ENCODE measurements around the gene F11R. TPM values are rescaled to one million over a fixed set of nuclear protein-coding genes. Genes with fewer than 3 reads are reported as not detected.

The F11R gene
- total and polyA plus RNA-seq, 2 of the 13 experiments (the other 11 are each of a cell fraction or from before 2014, with no cell fraction given) = 95.8 to 105 TPM

- in situ Hi-C loops (cut with HindIII; ENCODE audit: extremely low pct_ligation_motif_present, low pct_unique_long_range_greater_than_20kb) = no loop called here
- no peak for ATAC-seq
- intact Hi-C loops (cut with micrococcal nuclease; ENCODE audit: unreplicated experiment) = loop anchor here (2.0 kb wide), 1 partner anchor 48 kb away; no protein-coding TSS in a partner anchor
- H3K27me3 ChIP-seq (ENCODE audit: control insufficient read depth in 1 of 2, insufficient read depth in 2 of 2, low read length in 2 of 2) = no peaks in the 10 kb centered on the region; a peak in 2 of 5 replicates
- no TSS peak for BruUV-seq (replicated peaks)
- H3K79me2 ChIP-seq (ENCODE audit: insufficient read depth, low read length) = peaks cover 13% of the 10 kb centered on the region
- peak overlapping the region; percentile 85 for H3K4me2 ChIP-seq (ENCODE audit: low read depth, low read length)
- H2AFZ ChIP-seq (ENCODE audit: low read length) = no peak overlapping the region
- H3K36me3 ChIP-seq (replicated peaks in 1 of 2; ENCODE audit: control insufficient read depth in 1 of 2, insufficient read depth in 2 of 2, low read length in 2 of 2) = peaks cover 10 to 35% of the 10 kb centered on the region in 2 experiments
- CTCF ChIA-PET (ENCODE audit: low intra/inter-chr PET ratio, low total read pairs) = no interaction called here
- H3K9ac ChIP-seq (ENCODE audit: insufficient read depth, low read depth, low read length) = peak overlapping the region; percentile 87
- H4K20me1 ChIP-seq (ENCODE audit: insufficient read depth, low read length) = no peaks in the 10 kb centered on the region
- H3K27ac ChIP-seq (ENCODE audit: extremely low read length, insufficient read depth, low read length) = peak overlapping the region; percentile 94
- H3K4me3 ChIP-seq (replicated peaks in 1 of 3; ENCODE audit: insufficient read depth in 1 of 3, low read depth in 2 of 3, low read length in 3 of 3) = peak overlapping the region; percentile 78 to 84 (median 79)
- no peak for DNase-seq (ENCODE audit: low spot score)
- POLR2A ChIA-PET = interaction anchor here (0.6 to 4.3 kb wide), 9 partner anchors 10 to 784 kb away, joined by 3 to 60 read pairs (median 7); partner anchors contain the start of genes APOA2, F11R, NIT1 and PFDN2
- FAIRE-seq = no peak
- TF ChIP-seq BHLHE40 (IDR thresholded peaks at IDR 0.05; ENCODE audit: low read length) (0 out of 2 replicates have a peak, but pooled peaks have one; percentile 3), ZNF670 (CRISPR knock-in tag; IDR thresholded peaks at IDR 0.05; ENCODE audit: borderline replicate concordance) (0 out of 2 replicates have a peak, but pooled peaks have one; percentile 49), CSRNP1 (CRISPR knock-in tag; IDR thresholded peaks at IDR 0.05) (no peak)
- no peaks in the 10 kb centered on the region for H3K9me3 ChIP-seq (ENCODE audit: low read length)
- peaks cover 18% of the 10 kb centered on the region for H3K4me1 ChIP-seq (ENCODE audit: insufficient read depth, low read length)
These were observed 23.6 kb upstream of the F11R start for GRCh38 chr1:161044535-161044907.

- no peak for FAIRE-seq
- CTCF ChIA-PET (ENCODE audit: low intra/inter-chr PET ratio, low total read pairs) = no interaction called here
- no peak for TF ChIP-seq RFXAP (CRISPR knock-in tag; IDR thresholded peaks at IDR 0.05; ENCODE audit: borderline replicate concordance)
- no peak for TF ChIP-seq ZNF292 (CRISPR knock-in tag; IDR thresholded peaks at IDR 0.05; ENCODE audit: borderline replicate concordance, low read depth)
- no peak for TF ChIP-seq RFXANK (CRISPR knock-in tag; IDR thresholded peaks at IDR 0.05)
- no peak for TF ChIP-seq NFAT5 (CRISPR knock-in tag; IDR thresholded peaks at IDR 0.05)
- TF ChIP-seq ZNF569 (CRISPR knock-in tag; IDR thresholded peaks at IDR 0.05; ENCODE audit: borderline replicate concordance) = no peak
- TF ChIP-seq ZNF496 (CRISPR knock-in tag; IDR thresholded peaks at IDR 0.05; ENCODE audit: insufficient replicate concordance) = no peak
- no peak for TF ChIP-seq ESRRA (CRISPR knock-in tag; IDR thresholded peaks at IDR 0.05; ENCODE audit: low read depth)
- TF ChIP-seq ISL2 (CRISPR knock-in tag; IDR thresholded peaks at IDR 0.05) = no peak
- TF ChIP-seq SAP130 (CRISPR knock-in tag; IDR thresholded peaks at IDR 0.05; ENCODE audit: low read depth) = no peak
These were observed 18.6 kb upstream of the F11R start for GRCh38 chr1:161039546-161039945.

More at GRCh38 chr1:161039546-161039945, 18.6 kb upstream of the F11R start:
- Histone ChIP-seq H3K4me2 (ENCODE audit: low read depth, low read length) (no peak overlapping the region), H3K27ac (ENCODE audit: extremely low read length, insufficient read depth, low read length) (no peak overlapping the region), H3K36me3 (replicated peaks in 1 of 2; ENCODE audit: control insufficient read depth in 1 of 2, insufficient read depth in 2 of 2, low read length in 2 of 2) (peaks cover 13 to 39% of the 10 kb centered on the region in 2 experiments), H3K9me3 (ENCODE audit: low read length) (no peaks in the 10 kb centered on the region), H4K20me1 (ENCODE audit: insufficient read depth, low read length) (no peaks in the 10 kb centered on the region), H2AFZ (ENCODE audit: low read length) (no peak overlapping the region), H3K4me3 (replicated peaks in 1 of 3; ENCODE audit: insufficient read depth in 1 of 3, low read depth in 2 of 3, low read length in 3 of 3) (no peak overlapping the region), H3K4me1 (ENCODE audit: insufficient read depth, low read length) (peaks cover 23% of the 10 kb centered on the region), H3K79me2 (ENCODE audit: insufficient read depth, low read length) (peaks cover 5% of the 10 kb centered on the region), H3K27me3 (ENCODE audit: control insufficient read depth in 1 of 2, insufficient read depth in 2 of 2, low read length in 2 of 2) (no peaks in the 10 kb centered on the region), H3K9ac (ENCODE audit: insufficient read depth, low read depth, low read length) (no peak overlapping the region)
- 94% methylated on average over 5 of the region's 5 CpGs for WGBS (ENCODE audit: low lambda C conversion rate)
- in situ Hi-C loops (cut with HindIII; ENCODE audit: extremely low pct_ligation_motif_present, low pct_unique_long_range_greater_than_20kb) (no loop called here), intact Hi-C loops (cut with micrococcal nuclease; ENCODE audit: unreplicated experiment) (no loop called here)
- BruUV-seq (replicated peaks) = no TSS peak
- POLR2A ChIA-PET = no interaction called here
- DNase-seq (ENCODE audit: low spot score) (no peak), ATAC-seq (no peak)

Data from HepG2 (cell line).